Measurements from ENCODE around the gene WDFY4.

The WDFY4 gene

DNA sequence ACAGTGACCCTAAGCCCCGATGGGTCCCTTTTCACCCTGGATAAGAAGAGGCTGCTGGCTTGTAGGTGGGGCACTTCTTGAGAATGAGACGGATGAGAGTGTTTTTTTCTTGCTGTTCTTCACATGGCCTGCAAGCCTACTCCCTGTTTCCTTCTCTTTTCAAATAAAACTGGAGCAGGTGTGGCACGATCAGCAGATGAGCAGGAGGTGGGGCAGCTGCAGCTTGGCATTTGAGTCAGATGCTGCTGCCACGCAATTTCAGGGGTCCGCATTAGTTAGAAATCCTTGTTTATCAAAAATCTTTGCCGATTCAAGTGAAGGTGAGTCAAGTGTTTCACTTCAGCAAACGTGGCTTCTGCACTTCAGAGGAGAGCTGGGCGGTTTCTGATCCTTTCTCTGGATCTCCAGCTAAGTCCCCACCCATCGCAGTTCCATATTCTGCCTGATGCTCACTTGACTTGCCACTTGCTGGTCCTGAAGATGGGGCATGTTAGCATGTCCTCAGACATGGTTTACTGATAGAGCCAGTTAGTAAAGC is 20.8 kb downstream of the WDFY4 start:
- DNase-seq (ENCODE audit: low read depth in 3 of 3, low spot score in 1 of 3): no peak

- DNase-seq (ENCODE audit: low read depth in 3 of 3, low spot score in 1 of 3): no peak
These were observed 22.8 kb downstream of the WDFY4 start for GRCh38 chr10:48707472-48707871.

DNA sequence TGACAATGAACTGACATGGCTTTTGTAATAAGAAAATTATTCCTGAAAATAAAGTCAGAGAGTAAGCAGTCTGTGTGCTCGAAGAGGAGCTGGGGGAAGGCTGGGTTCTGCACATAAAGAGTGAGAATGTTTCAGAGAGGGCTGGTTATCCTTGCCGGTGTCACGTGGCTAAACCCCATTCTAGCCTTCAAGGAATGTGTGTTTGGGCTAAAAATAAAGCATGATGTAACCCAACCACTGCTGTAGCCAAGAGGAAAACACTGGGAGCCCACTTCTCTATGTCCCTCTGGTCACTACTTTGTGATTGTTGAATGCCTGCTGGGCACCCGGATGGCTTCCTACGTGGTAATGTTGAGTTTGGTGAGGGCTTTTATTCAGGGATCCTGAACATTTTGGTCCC is 23.5 kb downstream of the WDFY4 start:
- no peak for DNase-seq (ENCODE audit: low read depth in 3 of 3, low spot score in 1 of 3)

DNA sequence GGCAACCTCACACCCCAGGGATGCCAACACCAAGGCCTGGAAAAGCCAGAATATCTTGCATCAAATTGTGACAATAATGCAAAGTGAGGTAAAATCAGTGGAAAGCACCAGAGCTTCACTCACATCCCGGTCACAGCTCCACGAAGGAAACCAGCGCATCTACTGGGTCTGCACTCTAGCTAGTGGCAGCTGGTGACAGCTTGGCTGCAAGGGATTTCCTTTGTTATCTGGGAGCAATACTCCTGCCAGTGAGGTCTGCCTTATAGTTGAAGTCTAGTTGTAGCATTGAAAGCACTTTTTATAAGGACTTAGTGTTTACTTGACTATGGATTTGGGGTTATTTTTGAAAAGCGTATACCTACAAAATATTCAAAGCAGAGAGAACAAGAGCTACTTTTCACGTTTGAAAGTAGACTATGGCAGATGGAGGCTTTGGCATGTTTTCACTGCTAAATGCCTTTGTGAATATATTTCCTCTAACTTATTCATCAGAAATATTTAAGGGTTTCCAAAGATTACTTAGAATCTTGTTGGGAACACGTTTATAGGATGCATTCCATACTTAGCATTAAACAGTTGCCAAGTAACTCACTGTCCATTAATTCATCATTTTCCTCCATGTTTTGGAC is 26.1 kb downstream of the WDFY4 start:
- DNase-seq (ENCODE audit: low read depth in 3 of 3, low spot score in 1 of 3): no peak

GRCh38 chr10:48711830-48712229 is 27.2 kb downstream of the WDFY4 start:
- DNase-seq (ENCODE audit: low read depth in 3 of 3, low spot score in 1 of 3): no peak

GRCh38 chr10:48714088-48714487 is 29.4 kb downstream of the WDFY4 start:
- no peak for DNase-seq (ENCODE audit: low read depth in 3 of 3, low spot score in 1 of 3)

- no peak for DNase-seq (ENCODE audit: low read depth in 3 of 3, low spot score in 1 of 3)
These were observed 31.7 kb downstream of the WDFY4 start for GRCh38 chr10:48716416-48716815.

- DNase-seq (ENCODE audit: low read depth in 3 of 3, low spot score in 1 of 3): no peak
These were observed 35.9 kb downstream of the WDFY4 start for GRCh38 chr10:48720611-48721010.

- no peak for DNase-seq (ENCODE audit: low read depth in 3 of 3, low spot score in 1 of 3)
These were observed 37.8 kb downstream of the WDFY4 start for GRCh38 chr10:48722153-48723145.

DNA sequence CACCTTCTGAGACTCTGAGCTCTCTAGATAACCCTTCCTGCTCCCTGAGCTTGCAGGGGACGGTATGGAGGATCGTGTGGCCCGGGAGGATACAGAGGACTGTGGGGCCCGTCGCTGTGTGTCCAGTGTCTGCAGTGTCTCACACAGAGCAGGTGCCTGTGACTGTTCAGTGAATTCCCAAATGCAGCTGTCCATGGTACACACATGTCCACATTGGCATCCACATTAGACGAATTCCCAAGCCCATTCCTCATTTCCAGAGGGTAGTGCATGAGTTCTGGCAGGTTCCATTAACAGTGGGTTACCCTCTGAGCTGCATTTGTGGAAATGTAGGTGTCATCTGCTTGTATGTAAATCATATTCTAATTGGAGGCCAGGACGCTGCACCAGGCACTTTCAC is 39.5 kb downstream of the WDFY4 start:
- no peak for DNase-seq (ENCODE audit: low read depth in 3 of 3, low spot score in 1 of 3)

GRCh38 chr10:48725708-48726107 is 41.0 kb downstream of the WDFY4 start:
- no peak for DNase-seq (ENCODE audit: low read depth in 3 of 3, low spot score in 1 of 3)

- DNase-seq (ENCODE audit: low read depth in 3 of 3, low spot score in 1 of 3): no peak
These were observed 43.2 kb downstream of the WDFY4 start for GRCh38 chr10:48727866-48728265.

DNA sequence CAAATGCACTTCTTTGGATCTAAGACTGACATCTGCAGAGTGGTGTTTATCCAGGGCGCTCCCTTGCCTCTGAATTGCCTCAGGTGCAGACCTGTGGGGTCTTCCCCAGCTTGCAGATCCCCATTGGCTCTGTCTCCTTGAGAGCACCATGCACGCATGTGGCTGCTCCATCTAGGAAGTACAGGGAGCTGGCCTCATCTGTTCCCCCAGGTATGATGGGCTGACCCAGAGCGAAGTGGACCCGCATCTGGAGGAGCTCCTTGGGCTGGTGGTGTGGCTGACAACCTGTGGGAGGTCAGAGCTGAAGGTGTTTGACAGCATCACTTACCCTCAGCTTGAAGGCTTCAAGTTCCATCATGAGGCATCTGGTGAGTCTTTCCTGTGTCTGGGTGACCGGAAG is 44.5 kb downstream of the WDFY4 start:
- DNase-seq (ENCODE audit: low read depth in 3 of 3, low spot score in 1 of 3): no peak

- DNase-seq (ENCODE audit: low read depth in 3 of 3, low spot score in 1 of 3): no peak
These were observed 45.3 kb downstream of the WDFY4 start for GRCh38 chr10:48729941-48730457.

- no peak for DNase-seq (ENCODE audit: low read depth in 3 of 3, low spot score in 1 of 3)
These were observed 46.5 kb downstream of the WDFY4 start for GRCh38 chr10:48731141-48731540.

- DNase-seq (ENCODE audit: low read depth in 3 of 3, low spot score in 1 of 3): no peak
These were observed 47.0 kb downstream of the WDFY4 start for GRCh38 chr10:48731654-48732053.

DNA sequence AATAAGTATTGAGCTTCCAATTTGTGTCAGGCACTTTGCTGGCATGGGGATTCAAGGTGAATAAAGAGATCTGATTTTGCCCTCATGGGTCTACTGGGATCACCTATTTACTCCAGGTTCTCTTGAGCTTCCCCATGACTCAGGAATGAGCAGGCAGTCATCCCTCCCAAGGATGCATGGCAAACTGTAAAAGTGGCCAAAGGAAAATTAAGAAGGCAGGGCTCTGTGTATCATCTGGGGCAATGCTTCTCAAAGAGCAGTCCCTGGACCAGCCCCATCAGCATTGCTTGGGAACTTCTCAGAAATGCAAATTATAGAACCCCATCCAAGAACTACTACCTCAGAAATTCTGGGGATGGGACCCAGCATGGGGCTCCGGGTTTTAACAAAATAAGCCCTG is 48.7 kb downstream of the WDFY4 start:
- no peak for DNase-seq (ENCODE audit: low read depth in 3 of 3, low spot score in 1 of 3)

DNA sequence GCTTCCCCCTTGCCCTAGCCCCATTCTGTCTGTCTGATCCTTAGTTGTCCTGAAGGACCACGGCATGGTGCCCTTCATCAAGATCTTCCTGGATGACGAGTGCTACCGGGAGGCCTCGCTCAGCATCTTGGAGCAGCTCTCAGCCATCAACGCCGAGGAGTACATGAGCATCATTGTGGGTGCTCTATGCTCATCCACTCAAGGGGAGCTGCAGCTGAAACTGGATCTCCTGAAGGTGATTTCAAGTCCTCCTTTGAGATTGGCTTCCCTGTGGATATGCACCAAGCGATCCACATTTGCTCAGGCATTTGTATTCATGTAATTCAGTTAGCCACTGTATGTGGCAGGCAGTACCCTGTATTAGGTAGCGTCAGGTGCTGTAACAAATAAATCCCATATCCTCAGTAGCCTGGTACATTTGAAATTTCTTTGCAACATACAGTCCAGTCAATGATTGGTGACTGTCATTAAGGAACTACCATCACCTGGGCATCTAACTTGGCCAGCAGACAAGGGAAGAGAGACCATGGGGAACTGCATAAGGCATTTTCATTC is 51.2 kb downstream of the WDFY4 start:
- no peak for DNase-seq (ENCODE audit: low read depth in 3 of 3, low spot score in 1 of 3)

GRCh38 chr10:48736596-48736995 is 51.9 kb downstream of the WDFY4 start:
- no peak for DNase-seq (ENCODE audit: low read depth in 3 of 3, low spot score in 1 of 3)

DNA sequence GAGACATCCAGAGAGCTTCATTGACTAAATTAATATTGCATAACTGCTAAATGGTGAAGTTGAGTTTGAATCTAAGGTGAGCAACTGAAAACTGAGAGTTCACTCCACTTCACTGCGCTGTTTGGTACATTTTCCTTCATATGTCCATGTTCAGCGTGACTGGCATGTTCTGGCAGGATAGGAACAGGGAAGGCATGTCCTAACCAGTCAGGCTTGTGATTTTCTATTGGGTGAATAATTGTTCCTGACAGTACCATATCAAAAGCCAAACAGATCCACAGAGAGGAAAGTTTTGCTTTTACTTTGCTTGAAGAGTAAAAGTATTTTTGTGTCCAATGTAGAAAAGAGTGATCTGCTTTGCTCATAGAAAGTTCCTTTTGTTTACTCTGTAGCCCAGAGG is 53.2 kb downstream of the WDFY4 start:
- DNase-seq (ENCODE audit: low read depth in 3 of 3, low spot score in 1 of 3): no peak

DNA sequence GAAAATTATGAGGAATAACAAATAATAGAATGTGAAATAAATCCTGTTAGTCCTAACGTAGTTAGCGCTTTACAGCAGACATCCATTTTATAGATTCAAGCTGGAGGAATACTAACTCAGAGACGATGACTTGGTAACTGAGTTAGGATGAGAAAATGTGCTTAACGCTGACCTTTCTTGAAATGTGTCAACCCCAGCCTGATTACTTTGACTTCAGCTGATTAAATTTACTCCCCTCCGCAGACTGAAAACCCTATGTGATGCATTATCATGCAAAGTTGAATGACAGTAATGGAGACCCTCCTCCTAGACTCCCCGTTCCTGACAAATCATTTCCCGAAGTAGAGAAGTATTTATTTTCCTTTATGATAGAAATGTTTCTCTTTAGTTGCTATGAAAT is 54.5 kb downstream of the WDFY4 start:
- no peak for DNase-seq (ENCODE audit: low read depth in 3 of 3, low spot score in 1 of 3)

Measured in stimulated activated CD4-positive, alpha-beta T cell treated with anti-CD3 and anti-CD28 coated beads, TNF-alpha, amount 100 ng/mL, for 1 hour (primary cell).